Stomach (tissue), 9 donors: ENCODE results near the gene NAALADL2. TPM values are rescaled to one million over a fixed set of nuclear protein-coding genes. Genes with fewer than 3 reads are reported as not detected.

Experiments
- DNase-seq, 2 donors: peaks; one replicate each; pipeline versions ENCODE4 v3.0.0 to v3.0.0-alpha.2; 2013 to 2019
- H3K27ac ChIP-seq, 5 donors: fragments of 200-600 bp in 4 of 5; sonication (generic) in 4 of 5; one replicate each; pipeline ENCODE4 v1.5.1; 2013 to 2019; ENCODE audit warnings: mild to moderate bottlenecking in 1 of 5, moderate library complexity in 1 of 5
- H3K27me3 ChIP-seq, 3 donors: fragments of 200-600 bp; sonication (generic); one replicate each; pipeline ENCODE4 v1.5.1; 2017 to 2019; ENCODE audit warnings: mixed run types in 1 of 3
- H3K36me3 ChIP-seq, 4 donors: fragments of 200-600 bp; sonication (generic); 1 replicate in 3 of 4; 2 replicates in 1 of 4; pipeline ENCODE4 v1.5.1; 2016 to 2019
- H3K4me1 ChIP-seq, 4 donors: fragments of 200-600 bp; sonication (generic); one replicate each; pipeline ENCODE4 v1.5.1; 2016 to 2019
- H3K4me3 ChIP-seq, 4 donors: fragments of 200-600 bp; sonication (generic) in 3 of 4; one replicate each; pipeline ENCODE4 v1.5.1; 2016 to 2019; ENCODE audit warnings: mild to moderate bottlenecking in 1 of 4
- H3K9me3 ChIP-seq, 4 donors: fragments of 200-600 bp; sonication (generic); one replicate each; pipeline ENCODE4 v1.5.1; 2016 to 2019
- CTCF ChIP-seq, 7 experiments: fragments of 450-650 bp in 4 of 7; fragments of 200-600 bp in 3 of 7; sonication (generic) in 3 of 7; IDR thresholded peaks; one replicate each; pipeline ENCODE4 v1.5.1; 2016 to 2019; ENCODE audit warnings: antibody characterized with exemption in 7 of 7, control low read depth in 2 of 7, mild to moderate bottlenecking in 1 of 7
- EP300 ChIP-seq: sonication (generic); formaldehyde crosslinking; IDR thresholded peaks from one replicate; pipeline ENCODE4 v1.6.1; 2017; ENCODE audit warnings: antibody characterized with exemption
- POLR2A ChIP-seq, 4 donors: fragments of 450-650 bp; IDR thresholded peaks; one replicate each; pipeline ENCODE4 v1.6.1; 2016; ENCODE audit warnings: antibody characterized with exemption in 4 of 4, control low read depth in 2 of 4, mild to moderate bottlenecking in 1 of 4, moderate library complexity in 1 of 4
- POLR2AphosphoS5 ChIP-seq, 3 donors: sonication (generic); formaldehyde crosslinking; IDR thresholded peaks; one replicate each; pipeline ENCODE4 v1.6.1; 2016; ENCODE audit warnings: antibody characterized with exemption in 3 of 3
- WGBS, 5 donors: extraction: QIAGEN DNeasy Blood & Tissue Kit in 3 of 5; methylation state at CpG; one replicate each; pipeline versions ENCODE4 v1.1.5 to v1.1.7; 2013 to 2018; 5-methylcytosine and 5-hydroxymethylcytosine counted together
- intact Hi-C: fragments of 100-400 bp; cut with DNase I; formaldehyde crosslinking; loops from one replicate; pipeline ENCODE4 v1.15.1; 2023; ENCODE audit warnings: low total_unique reads
- polyA plus RNA-seq, 3 donors: library from polyadenylated mRNA; stranded (reverse); fragments of 200-250 nt; gene quantifications; one replicate each; pipeline ENCODE4 v1.2.3, GENCODE V29; 2013
- total RNA-seq, 5 donors: library from RNA; depleted of rRNA; stranded (reverse); fragments of >200 nt; gene quantifications; one replicate each; pipeline versions ENCODE4 v1.1.0 to v1.2.3, GENCODE V29; 2014 to 2016
- donor health status: healthy with polysubstance abuse.
- donor health status: Bipolar disorder and iron deficiency.
- donor health status: healthy.

The NAALADL2 gene
- total and polyA plus RNA-seq, 8 donors: 0.58 to 43.7 (median 5.4) TPM

- H3K36me3 ChIP-seq: no peaks in the 10 kb centered on the region
- H3K4me1 ChIP-seq: no peaks in the 10 kb centered on the region
- no peak overlapping the region for H3K4me3 ChIP-seq
- H3K27me3 ChIP-seq: no peaks in the 10 kb centered on the region
- no peaks in the 10 kb centered on the region for H3K9me3 ChIP-seq
- WGBS, 5 donors: 86 to 97% (median 90%) methylated on average over 2 of the region's 2 CpGs
- TF ChIP-seq POLR2A (IDR thresholded peaks at IDR 0.05): no peak
- no peak for TF ChIP-seq EP300
- TF ChIP-seq POLR2AphosphoS5 (IDR thresholded peaks at IDR 0.05): no peak
- TF ChIP-seq CTCF (IDR thresholded peaks at IDR 0.05): no peak
- no peak for DNase-seq
- no peak overlapping the region for H3K27ac ChIP-seq
- intact Hi-C loops: no loop called here
Observed at GRCh38 chr3:175240921-175241320, 381.8 kb downstream of the NAALADL2 start.

- intact Hi-C loops: no loop called here
- H3K4me1 ChIP-seq: no peaks in the 10 kb centered on the region
- H3K27ac ChIP-seq: no peak overlapping the region
- TF ChIP-seq POLR2A (IDR thresholded peaks at IDR 0.05) (no peak), CTCF (IDR thresholded peaks at IDR 0.05) (no peak), POLR2AphosphoS5 (IDR thresholded peaks at IDR 0.05) (no peak), EP300 (no peak)
- H3K27me3 ChIP-seq: no peaks in the 10 kb centered on the region
- no peaks in the 10 kb centered on the region for H3K36me3 ChIP-seq
- no peaks in the 10 kb centered on the region for H3K9me3 ChIP-seq
- H3K4me3 ChIP-seq: no peak overlapping the region
- WGBS, 5 donors: 87 to 96% (median 93%) methylated on average over 2 of the region's 2 CpGs
- DNase-seq: no peak
Observed at GRCh38 chr3:175242243-175242642, 383.1 kb downstream of the NAALADL2 start.

GRCh38 chr3:175246234-175246633 lies 387.1 kb downstream of the NAALADL2 start:
- 63 to 77% (median 75%) methylated on average over 3 of the region's 3 CpGs for WGBS, 5 donors
- H3K27me3 ChIP-seq: no peaks in the 10 kb centered on the region
- no peaks in the 10 kb centered on the region for H3K4me1 ChIP-seq
- H3K36me3 ChIP-seq: no peaks in the 10 kb centered on the region
- no peak overlapping the region for H3K4me3 ChIP-seq
- no peak overlapping the region for H3K27ac ChIP-seq
- intact Hi-C loops: no loop called here
- no peaks in the 10 kb centered on the region for H3K9me3 ChIP-seq
- no peak for TF ChIP-seq POLR2AphosphoS5 (IDR thresholded peaks at IDR 0.05)
- TF ChIP-seq POLR2A (IDR thresholded peaks at IDR 0.05): no peak
- no peak for TF ChIP-seq EP300
- TF ChIP-seq CTCF (IDR thresholded peaks at IDR 0.05): no peak
- DNase-seq: no peak

- Histone ChIP-seq H3K27ac (no peak overlapping the region), H3K36me3 (no peaks in the 10 kb centered on the region), H3K9me3 (no peaks in the 10 kb centered on the region), H3K4me3 (no peak overlapping the region), H3K27me3 (no peaks in the 10 kb centered on the region), H3K4me1 (no peaks in the 10 kb centered on the region)
- 42 to 59% (median 54%) methylated on average over 1 of the region's 1 CpG for WGBS, 5 donors
- TF ChIP-seq POLR2AphosphoS5 (IDR thresholded peaks at IDR 0.05) (no peak), CTCF (IDR thresholded peaks at IDR 0.05) (no peak), EP300 (no peak), POLR2A (IDR thresholded peaks at IDR 0.05) (no peak)
- DNase-seq: no peak
- intact Hi-C loops: no loop called here
Observed at GRCh38 chr3:175246766-175247165, 387.6 kb downstream of the NAALADL2 start.
